HCT116 (cell line): ENCODE measurements around the gene IRF8.

Source experiments
- ATF3 ChIP-seq: IDR thresholded peaks from 2 replicates; pipeline ENCODE4 v1.6.1; 2012
- CEBPB ChIP-seq: IDR thresholded peaks from 2 replicates; pipeline ENCODE4 v1.6.1; 2012; ENCODE audit warnings: low read depth
- CTCF ChIP-seq, 3 experiments: fragments of 200-600 bp in 1 of 3; sonication (generic) in 1 of 3; IDR thresholded peaks in 2 of 3; conservative IDR thresholded peaks in 1 of 3; 2 replicates each; pipeline ENCODE4 v1.5.1; 2012 to 2017; ENCODE audit warnings: low read depth in 2 of 3, low read length in 2 of 3, antibody characterized with exemption in 1 of 3, borderline replicate concordance in 1 of 3, control low read depth in 1 of 3, mild to moderate bottlenecking in 1 of 3, mixed read lengths in 1 of 3, mixed run types in 1 of 3, moderate library complexity in 1 of 3; ENCODE audit not compliant: insufficient read depth in 1 of 3
- ELF1 ChIP-seq: IDR thresholded peaks from 2 replicates; pipeline ENCODE4 v1.6.1; 2012; ENCODE audit warnings: low read depth, borderline replicate concordance
- EZH2 ChIP-seq: fragments of 200-600 bp; sonication (generic); IDR thresholded peaks from 2 replicates; pipeline ENCODE4 v1.6.1; 2017; ENCODE audit warnings: antibody characterized with exemption, mixed run types
- EZH2phosphoT487 ChIP-seq: fragments of 200-600 bp; IDR thresholded peaks from 2 replicates; pipeline ENCODE4 v1.6.1; 2018; ENCODE audit warnings: antibody characterized with exemption, borderline replicate concordance
- JUND ChIP-seq: IDR thresholded peaks from 2 replicates; pipeline ENCODE4 v1.6.1; 2012
- MAX ChIP-seq: IDR thresholded peaks from 2 replicates; pipeline ENCODE4 v1.6.1; 2012
- POLR2A ChIP-seq: IDR thresholded peaks from 2 replicates; pipeline ENCODE4 v1.7.0; 2011; ENCODE audit warnings: borderline replicate concordance; ENCODE audit not compliant: insufficient read depth, insufficient read length; ENCODE audit errors: extremely low read depth
- POLR2AphosphoS5 ChIP-seq: IDR thresholded peaks from 2 replicates; pipeline ENCODE4 v1.6.1; 2011; ENCODE audit warnings: mild to moderate bottlenecking, low read depth, low read length, moderate library complexity
- RAD21 ChIP-seq: IDR thresholded peaks from 2 replicates; pipeline ENCODE4 v1.6.1; 2012; ENCODE audit warnings: low read depth, mild to moderate bottlenecking
- REST ChIP-seq: IDR thresholded peaks from 2 replicates; pipeline ENCODE4 v1.6.1; 2012; ENCODE audit warnings: low read depth

- TF ChIP-seq CTCF (IDR thresholded peaks at IDR 0.05 in 2 of 3, conservative IDR thresholded peaks at IDR 0.05 in 1 of 3; ENCODE audit: borderline replicate concordance in 1 of 3, insufficient read depth in 1 of 3, low read depth in 2 of 3, low read length in 2 of 3) (no peak), REST (no peak), EZH2 (no peak), ELF1 (no peak), POLR2A (no peak), POLR2AphosphoS5 (no peak), JUND (no peak), ATF3 (no peak), RAD21 (no peak), MAX (no peak), EZH2phosphoT487 (no peak), CEBPB (no peak)
These were observed 22.1 kb downstream of the IRF8 start for GRCh38 chr16:85921026-85921425.
